ENCODE results near the gene SLC39A10.
"Not testable (repeated sequence)": the region's sequence is repeated elsewhere in the genome, so short reads cannot be mapped to it uniquely, and the experiment has no call there.

The SLC39A10 gene

DNA sequence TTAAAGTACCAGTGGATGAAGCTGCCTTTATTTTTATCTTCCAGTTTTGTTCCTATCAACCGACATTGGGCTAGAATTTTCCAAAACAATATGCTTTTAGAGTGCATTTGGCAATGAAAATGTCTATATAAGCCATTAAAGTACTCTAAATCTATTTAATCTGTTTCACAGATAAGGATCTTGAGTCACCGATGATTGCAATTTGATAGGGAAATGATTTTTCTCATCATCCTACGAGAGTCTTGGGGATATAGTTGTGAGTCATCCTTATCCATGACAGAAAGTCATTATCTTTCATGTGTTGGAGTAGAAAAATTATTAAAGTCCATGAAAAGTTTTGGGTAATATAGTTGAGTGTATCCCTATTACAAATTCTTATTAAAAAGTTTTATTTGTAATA lies 26.1 kb downstream of the SLC39A10 start:
- Histone ChIP-seq H3K9ac (ENCODE audit: low read length) (no peak overlapping the region), H3K4me1 (ENCODE audit: control insufficient read depth, insufficient read depth, low read length) (no peaks in the 10 kb centered on the region), H3K36me3 (ENCODE audit: control insufficient read depth, insufficient read depth, low read length) (no peaks in the 10 kb centered on the region), H3K9me3 (ENCODE audit: control insufficient read depth, low read length) (no peaks in the 10 kb centered on the region), H3K27me3 (ENCODE audit: control insufficient read depth, insufficient read depth, low read length) (no peaks in the 10 kb centered on the region), H3K4me3 (ENCODE audit: low read length) (no peak overlapping the region)

DNA sequence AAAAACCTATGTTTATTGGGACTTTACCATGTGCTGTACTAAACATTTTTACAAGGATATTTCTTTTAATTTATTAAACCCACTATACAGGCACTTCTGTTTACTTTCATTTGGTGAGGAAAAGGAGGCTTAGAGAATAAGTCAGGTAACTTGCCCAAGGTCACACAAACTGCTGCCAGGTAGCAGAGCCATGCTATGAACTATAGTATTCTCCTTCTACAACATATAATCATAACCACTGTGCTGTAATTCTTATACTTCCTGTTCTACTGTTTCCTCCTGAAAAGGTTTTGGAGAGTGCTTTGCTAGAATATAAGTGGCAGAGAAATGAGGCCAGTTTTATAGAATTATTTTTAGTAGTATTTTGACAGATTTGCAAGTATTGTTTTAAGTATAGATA lies 29.5 kb downstream of the SLC39A10 start:
- no peaks in the 10 kb centered on the region for H3K4me1 ChIP-seq (ENCODE audit: control insufficient read depth, insufficient read depth, low read length)
- H3K36me3 ChIP-seq (ENCODE audit: control insufficient read depth, insufficient read depth, low read length), result no peaks in the 10 kb centered on the region
- no peak overlapping the region for H3K9ac ChIP-seq (ENCODE audit: low read length)
- no peaks in the 10 kb centered on the region for H3K9me3 ChIP-seq (ENCODE audit: control insufficient read depth, low read length)
- no peaks in the 10 kb centered on the region for H3K27me3 ChIP-seq (ENCODE audit: control insufficient read depth, insufficient read depth, low read length)
- no peak overlapping the region for H3K4me3 ChIP-seq (ENCODE audit: low read length)

DNA sequence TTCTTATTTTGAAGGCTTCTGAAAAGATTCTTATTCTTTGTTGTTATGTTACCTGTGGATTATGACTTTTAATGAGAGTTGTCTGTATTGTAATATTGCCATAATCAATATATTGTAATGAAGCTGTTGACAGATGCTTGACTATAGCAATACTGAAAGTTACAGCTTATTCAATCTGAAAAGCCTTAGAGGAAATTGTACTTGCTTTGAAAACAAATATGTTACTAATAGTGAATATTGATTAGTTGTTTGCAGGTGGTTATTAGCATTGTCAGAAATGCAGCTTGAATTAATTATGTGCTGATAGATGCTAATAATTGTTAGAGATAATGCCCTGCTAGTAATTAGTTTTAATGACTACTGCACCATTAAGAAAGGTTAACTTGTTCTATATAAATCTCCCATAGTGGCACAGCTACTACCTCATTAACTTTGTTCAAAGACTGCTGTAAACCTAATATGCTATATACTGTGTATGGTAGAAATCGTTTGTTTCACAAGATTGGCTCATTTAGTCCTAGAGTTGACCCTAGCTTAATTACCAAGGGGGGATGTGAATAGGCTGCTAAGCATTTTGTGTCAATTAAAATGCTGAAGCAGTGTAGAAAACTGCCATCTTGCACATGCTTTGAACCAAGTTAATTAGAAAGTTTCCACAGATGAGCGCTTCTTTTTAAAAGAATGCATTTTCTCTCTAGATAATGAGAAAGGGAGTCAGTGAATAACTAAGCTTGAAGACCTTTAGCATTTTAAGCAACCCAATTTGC lies 30.5 kb downstream of the SLC39A10 start:
- Histone ChIP-seq H3K9ac (ENCODE audit: low read length) (no peak overlapping the region), H3K36me3 (ENCODE audit: control insufficient read depth, insufficient read depth, low read length) (no peaks in the 10 kb centered on the region), H3K4me3 (ENCODE audit: low read length) (no peak overlapping the region)

DNA sequence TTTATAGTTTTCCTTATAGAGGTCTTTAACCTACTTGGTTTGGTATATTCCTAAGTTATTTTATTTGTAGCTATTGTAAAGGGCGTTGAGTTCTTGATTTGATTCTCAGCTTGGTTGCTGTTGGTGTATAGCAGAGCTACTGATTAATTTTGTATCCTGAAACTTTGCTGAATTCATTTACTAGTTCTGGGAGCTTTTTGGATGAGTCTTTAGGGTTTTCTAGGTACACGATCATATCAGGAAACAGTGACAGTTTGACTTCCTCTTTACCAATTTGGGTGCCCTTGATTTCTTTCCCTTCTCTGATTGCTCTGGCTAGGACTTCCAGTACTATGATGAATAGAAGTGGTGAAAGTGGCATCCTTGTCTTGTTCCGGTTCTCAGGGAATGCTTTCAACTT lies 35.5 kb downstream of the SLC39A10 start:
- not testable (repeated sequence) for H3K9ac ChIP-seq (ENCODE audit: low read length); H3K9me3 ChIP-seq (ENCODE audit: control insufficient read depth, low read length); H3K4me1 ChIP-seq (ENCODE audit: control insufficient read depth, insufficient read depth, low read length); H3K4me3 ChIP-seq (ENCODE audit: low read length); H3K36me3 ChIP-seq (ENCODE audit: control insufficient read depth, insufficient read depth, low read length); H3K27me3 ChIP-seq (ENCODE audit: control insufficient read depth, insufficient read depth, low read length)

More for the DNA sequence above, 30.5 kb downstream of the SLC39A10 start:
- H3K4me1 ChIP-seq (ENCODE audit: control insufficient read depth, insufficient read depth, low read length), result no peaks in the 10 kb centered on the region
- H3K27me3 ChIP-seq (ENCODE audit: control insufficient read depth, insufficient read depth, low read length), result no peaks in the 10 kb centered on the region
- H3K9me3 ChIP-seq (ENCODE audit: control insufficient read depth, low read length), result no peaks in the 10 kb centered on the region

DNA sequence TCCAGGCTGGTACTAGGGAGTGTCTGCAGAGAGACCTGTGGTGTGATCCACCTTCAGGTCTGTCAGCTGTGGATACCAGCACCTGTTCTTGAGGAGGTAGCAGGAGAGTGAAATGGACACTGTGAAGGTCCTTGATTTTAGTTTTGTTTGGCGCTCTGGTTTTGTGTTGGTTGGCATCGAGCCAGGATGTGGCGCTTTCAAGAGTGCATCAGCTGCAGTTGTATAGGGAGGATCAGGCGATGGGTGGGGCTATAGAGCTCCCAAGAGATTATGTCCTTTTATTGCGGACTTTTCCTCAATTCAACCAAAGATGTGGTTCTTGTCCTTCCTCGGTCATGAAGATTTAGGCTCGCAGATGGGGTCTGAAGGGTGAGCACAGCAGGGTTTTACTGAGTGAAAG lies 37.5 kb downstream of the SLC39A10 start:
- no peaks in the 10 kb centered on the region for H3K9me3 ChIP-seq (ENCODE audit: control insufficient read depth, low read length)
- no peaks in the 10 kb centered on the region for H3K4me1 ChIP-seq (ENCODE audit: control insufficient read depth, insufficient read depth, low read length)
- H3K9ac ChIP-seq (ENCODE audit: low read length), result no peak overlapping the region
- H3K36me3 ChIP-seq (ENCODE audit: control insufficient read depth, insufficient read depth, low read length), result no peaks in the 10 kb centered on the region
- no peaks in the 10 kb centered on the region for H3K27me3 ChIP-seq (ENCODE audit: control insufficient read depth, insufficient read depth, low read length)
- no peak overlapping the region for H3K4me3 ChIP-seq (ENCODE audit: low read length)

DNA sequence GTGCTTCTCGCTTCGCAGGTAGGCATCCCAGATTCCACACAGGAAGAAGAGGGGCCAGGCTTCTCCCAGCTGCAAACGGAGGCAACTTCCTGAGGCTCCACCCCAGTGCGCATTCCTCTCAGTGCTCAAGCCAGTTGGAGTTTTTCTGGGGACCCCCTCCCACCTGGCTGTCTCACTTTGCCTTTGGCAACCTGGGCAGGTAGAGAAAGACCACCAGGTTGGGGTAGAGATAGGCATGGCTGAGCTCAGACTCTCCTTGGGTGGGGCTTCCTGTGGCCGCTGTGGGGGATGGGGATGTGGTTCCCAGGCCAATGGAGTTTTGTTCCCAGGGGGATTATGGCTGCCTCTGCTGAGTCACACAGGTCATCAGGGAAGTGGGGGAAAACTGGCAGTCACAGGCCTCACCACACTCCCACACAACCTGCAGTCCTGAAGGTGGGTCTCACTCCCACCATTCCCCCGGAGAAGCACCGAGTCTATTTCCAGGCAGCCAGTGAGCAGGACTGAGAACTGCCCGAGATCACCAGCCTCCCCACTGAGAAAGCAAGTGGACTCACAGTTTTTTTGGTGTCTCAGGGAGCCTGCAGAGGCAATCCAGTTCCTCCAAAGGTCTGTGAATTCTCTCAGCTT lies 38.1 kb downstream of the SLC39A10 start:
- no peak overlapping the region for H3K4me3 ChIP-seq (ENCODE audit: low read length)
- H3K36me3 ChIP-seq (ENCODE audit: control insufficient read depth, insufficient read depth, low read length), result no peaks in the 10 kb centered on the region
- no peaks in the 10 kb centered on the region for H3K27me3 ChIP-seq (ENCODE audit: control insufficient read depth, insufficient read depth, low read length)
- no peak overlapping the region for H3K9ac ChIP-seq (ENCODE audit: low read length)
- H3K9me3 ChIP-seq (ENCODE audit: control insufficient read depth, low read length), result peaks cover 1% of the 10 kb centered on the region
- no peaks in the 10 kb centered on the region for H3K4me1 ChIP-seq (ENCODE audit: control insufficient read depth, insufficient read depth, low read length)

DNA sequence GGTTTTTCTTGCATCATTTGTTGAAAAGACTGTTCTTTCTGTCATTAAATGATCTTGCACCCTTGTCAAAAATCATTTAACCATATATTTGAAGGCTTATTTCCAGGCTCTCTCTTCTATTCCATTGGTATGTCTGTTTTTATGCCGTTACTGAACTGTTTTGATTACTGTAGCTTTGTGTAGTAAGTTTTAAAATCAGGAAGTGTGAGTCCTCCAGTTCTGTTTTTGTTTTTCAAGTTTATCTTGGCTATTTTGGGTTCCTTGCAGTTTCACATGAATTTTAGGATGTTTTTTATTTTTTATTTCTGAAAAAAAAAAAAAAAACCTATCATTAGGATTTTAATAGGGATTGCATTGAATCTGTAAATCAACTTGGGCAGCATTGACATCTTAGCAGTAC lies 39.0 kb downstream of the SLC39A10 start:
- Histone ChIP-seq H3K9ac (ENCODE audit: low read length) (no peak overlapping the region), H3K36me3 (ENCODE audit: control insufficient read depth, insufficient read depth, low read length) (no peaks in the 10 kb centered on the region), H3K9me3 (ENCODE audit: control insufficient read depth, low read length) (peaks cover 7% of the 10 kb centered on the region), H3K27me3 (ENCODE audit: control insufficient read depth, insufficient read depth, low read length) (no peaks in the 10 kb centered on the region), H3K4me3 (ENCODE audit: low read length) (no peak overlapping the region), H3K4me1 (ENCODE audit: control insufficient read depth, insufficient read depth, low read length) (no peaks in the 10 kb centered on the region)

DNA sequence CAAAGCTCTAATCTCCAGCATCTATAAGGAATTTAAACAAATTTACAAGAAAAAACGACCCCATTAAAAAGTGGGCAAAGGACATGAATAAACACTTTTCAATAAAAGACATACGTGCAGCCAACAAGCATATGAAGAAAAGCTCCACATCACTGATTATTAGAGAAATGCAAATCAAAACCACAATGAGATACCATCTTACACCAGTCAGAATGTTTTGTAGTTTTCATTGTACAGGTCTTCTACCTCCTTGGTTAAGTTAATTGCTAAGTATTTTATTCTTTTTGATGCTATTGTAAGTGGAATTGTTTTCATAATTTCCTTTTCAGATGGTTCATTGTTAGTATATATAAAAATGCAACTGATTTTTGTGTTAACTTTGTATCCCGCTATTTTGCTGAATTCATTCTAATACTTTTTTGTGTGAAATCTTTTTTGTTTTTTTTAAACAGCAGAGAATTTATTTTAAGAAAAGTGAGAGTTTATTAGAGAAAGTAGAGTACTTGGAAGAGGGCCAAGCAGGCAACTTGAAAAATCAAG lies 40.7 kb downstream of the SLC39A10 start:
- H3K36me3 ChIP-seq (ENCODE audit: control insufficient read depth, insufficient read depth, low read length), result no peaks in the 10 kb centered on the region
- H3K9ac ChIP-seq (ENCODE audit: low read length), result no peak overlapping the region
- H3K4me1 ChIP-seq (ENCODE audit: control insufficient read depth, insufficient read depth, low read length), result no peaks in the 10 kb centered on the region
- H3K27me3 ChIP-seq (ENCODE audit: control insufficient read depth, insufficient read depth, low read length), result no peaks in the 10 kb centered on the region
- peaks cover 7% of the 10 kb centered on the region for H3K9me3 ChIP-seq (ENCODE audit: control insufficient read depth, low read length)
- H3K4me3 ChIP-seq (ENCODE audit: low read length), result no peak overlapping the region

DNA sequence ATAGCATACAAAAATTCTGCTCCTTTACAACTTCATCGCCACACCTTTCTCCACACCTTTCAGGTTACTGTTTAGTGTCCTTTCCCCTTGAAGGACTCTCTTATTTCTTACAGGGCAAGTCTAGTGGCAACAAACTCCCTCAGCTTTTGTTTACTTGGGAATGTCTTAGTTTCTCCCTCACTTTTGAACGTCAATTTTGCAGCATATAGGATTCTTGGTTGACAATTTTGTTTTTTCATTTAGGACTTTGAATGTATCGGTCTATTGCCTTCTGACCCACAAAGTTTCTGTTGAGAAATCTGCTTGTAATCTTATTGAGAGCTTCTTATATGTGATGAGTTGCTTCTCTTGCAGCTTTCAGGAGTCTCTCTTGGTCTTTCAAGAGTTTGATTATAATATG lies 43.5 kb downstream of the SLC39A10 start:
- Histone ChIP-seq H3K4me1 (ENCODE audit: control insufficient read depth, insufficient read depth, low read length) (no peaks in the 10 kb centered on the region), H3K9ac (ENCODE audit: low read length) (no peak overlapping the region), H3K9me3 (ENCODE audit: control insufficient read depth, low read length) (peaks cover 7% of the 10 kb centered on the region), H3K36me3 (ENCODE audit: control insufficient read depth, insufficient read depth, low read length) (no peaks in the 10 kb centered on the region), H3K27me3 (ENCODE audit: control insufficient read depth, insufficient read depth, low read length) (no peaks in the 10 kb centered on the region), H3K4me3 (ENCODE audit: low read length) (no peak overlapping the region)

DNA sequence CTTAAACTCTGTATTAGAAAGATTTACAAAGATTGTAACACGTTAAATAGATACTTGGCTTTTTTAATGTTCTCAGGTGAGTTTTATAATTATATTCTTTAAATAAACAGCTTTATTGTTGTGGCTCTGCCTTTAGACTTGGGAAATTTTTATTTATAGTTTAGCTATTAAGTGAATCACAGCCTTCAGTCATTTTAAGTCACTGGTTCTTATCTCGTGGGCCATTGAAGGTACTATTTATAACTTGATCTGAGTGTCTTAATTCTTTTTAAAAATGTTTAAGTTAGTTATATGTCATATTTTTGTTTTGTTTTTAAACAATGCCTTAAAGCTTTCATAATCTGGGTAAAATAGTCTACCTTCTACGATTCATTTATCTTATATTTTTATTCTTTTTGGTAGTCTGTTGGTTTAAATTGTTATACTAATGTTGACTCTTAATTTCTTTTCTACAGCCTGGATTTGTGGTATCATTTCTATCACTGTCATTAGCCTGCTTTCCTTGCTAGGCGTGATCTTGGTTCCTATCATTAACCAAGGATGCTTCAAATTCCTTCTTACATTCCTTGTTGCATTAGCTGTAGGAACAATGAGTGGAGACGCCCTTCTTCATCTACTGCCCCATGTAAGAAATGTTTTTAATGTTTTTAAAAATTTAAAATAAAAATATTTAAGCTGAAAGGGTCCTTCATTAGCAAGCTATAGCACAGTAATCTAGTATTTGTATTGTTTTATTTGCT lies 49.3 kb downstream of the SLC39A10 start:
- Histone ChIP-seq H3K4me3 (ENCODE audit: low read length) (no peak overlapping the region), H3K36me3 (ENCODE audit: control insufficient read depth, insufficient read depth, low read length) (no peaks in the 10 kb centered on the region), H3K9me3 (ENCODE audit: control insufficient read depth, low read length) (no peaks in the 10 kb centered on the region), H3K27me3 (ENCODE audit: control insufficient read depth, insufficient read depth, low read length) (no peaks in the 10 kb centered on the region), H3K9ac (ENCODE audit: low read length) (no peak overlapping the region), H3K4me1 (ENCODE audit: control insufficient read depth, insufficient read depth, low read length) (no peaks in the 10 kb centered on the region)

DNA sequence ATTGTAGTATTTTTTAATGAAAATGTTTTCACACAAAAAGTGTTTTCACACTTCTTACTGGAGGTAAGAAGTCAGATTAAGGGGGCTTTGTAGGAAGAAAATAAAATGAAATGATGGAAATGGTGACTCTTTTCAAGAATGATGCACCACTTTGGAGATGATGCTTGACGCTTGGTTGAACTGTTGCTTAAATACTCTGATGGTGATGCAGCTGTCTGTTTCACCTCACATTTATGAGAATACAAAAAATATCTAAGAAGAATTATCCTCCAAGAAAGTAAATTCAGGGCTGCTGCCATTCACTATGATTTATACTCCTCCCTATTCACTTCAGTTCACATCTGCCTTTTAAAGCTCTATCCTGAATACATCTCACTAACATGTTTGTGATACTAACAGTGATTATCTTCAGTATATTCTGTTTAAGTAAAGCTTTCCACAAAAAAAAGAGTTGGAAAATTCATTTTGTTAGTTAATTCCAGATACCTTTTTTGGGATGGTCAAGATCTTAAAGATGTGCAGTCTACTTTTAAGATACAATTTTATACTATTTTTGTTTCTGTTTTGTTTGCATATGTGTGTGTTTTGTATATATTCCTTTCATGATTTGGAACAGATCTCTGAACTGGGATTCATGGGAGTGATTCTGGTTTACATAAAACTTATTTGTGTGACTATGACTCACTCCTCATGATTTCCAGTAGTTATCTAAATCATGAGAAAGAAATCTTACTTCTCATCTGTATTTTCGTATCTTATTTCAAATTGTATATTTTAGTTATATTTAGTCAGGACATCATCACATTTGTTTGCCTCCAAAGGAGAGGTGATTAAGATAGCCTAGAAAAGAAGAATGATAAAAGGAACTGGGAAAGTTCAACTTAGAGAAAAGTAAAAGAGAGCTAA lies 53.1 kb downstream of the SLC39A10 start:
- Histone ChIP-seq H3K36me3 (ENCODE audit: control insufficient read depth, insufficient read depth, low read length) (no peaks in the 10 kb centered on the region), H3K9ac (ENCODE audit: low read length) (no peak overlapping the region), H3K27me3 (ENCODE audit: control insufficient read depth, insufficient read depth, low read length) (no peaks in the 10 kb centered on the region), H3K9me3 (ENCODE audit: control insufficient read depth, low read length) (no peaks in the 10 kb centered on the region), H3K4me1 (ENCODE audit: control insufficient read depth, insufficient read depth, low read length) (no peaks in the 10 kb centered on the region), H3K4me3 (ENCODE audit: low read length) (no peak overlapping the region)
